Dedifferentiated amniotic fluid mesenchymal stem cell (primary cell): ENCODE results near the gene TLR8.

ENCODE experiments used
- DNase-seq: peaks from one replicate; pipeline ENCODE4 v3.0.0-alpha.2; 2016; ENCODE audit errors: extremely low spot score

TLR8 gene

DNA sequence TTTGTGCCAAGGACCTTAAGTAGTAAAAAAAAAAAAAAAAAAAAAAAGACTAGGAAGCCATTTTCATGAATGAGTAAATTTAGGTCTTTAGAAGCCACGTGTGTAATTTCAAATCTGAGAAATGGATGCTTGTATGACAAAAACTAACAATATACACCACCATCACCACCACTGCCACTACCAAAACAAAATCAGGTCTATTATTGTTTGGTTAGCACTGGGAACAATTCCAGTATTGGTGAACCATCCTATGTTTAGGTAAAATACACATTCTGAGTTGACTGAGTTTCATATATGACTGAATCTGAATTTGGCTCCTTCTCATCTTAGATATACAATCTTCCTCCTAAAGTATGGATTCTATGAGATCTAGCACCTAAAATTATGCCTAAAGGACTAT is 59.7 kb downstream of the TLR8 start:
- no peak for DNase-seq

DNA sequence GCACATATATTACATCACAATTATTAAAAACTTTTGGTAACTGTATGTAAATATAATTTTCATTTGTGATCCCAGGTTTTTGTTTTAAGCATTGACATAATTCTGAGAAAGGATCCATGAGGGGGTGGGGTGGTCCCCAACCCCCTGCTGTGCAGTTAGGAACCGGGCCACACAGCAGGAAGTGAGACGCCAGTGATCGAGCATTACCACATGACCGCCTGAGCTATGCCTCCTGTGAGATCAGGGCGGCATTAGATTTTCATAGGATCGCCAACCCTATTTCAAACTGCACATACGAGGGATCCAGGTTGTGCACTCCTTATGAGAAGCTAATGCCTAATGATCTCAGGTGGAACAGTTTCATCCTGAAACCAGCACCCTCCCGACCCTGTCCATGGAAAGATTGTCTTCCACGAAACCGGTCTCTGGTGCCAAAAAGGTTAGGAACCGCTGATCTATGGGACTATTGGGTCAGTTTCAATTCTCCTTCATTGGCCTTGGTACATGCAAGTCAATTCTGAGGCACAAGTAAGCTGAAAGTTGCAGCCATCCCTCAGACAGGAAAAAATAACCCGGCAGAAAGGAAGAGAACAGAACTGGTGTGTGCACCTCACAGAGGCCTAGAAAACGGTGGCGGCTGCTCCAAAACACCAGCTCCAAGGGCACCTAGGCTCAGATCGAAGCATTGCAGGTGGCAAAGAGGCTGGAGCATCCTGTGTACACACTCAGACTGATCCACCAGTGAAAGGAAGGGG is 61.5 kb downstream of the TLR8 start:
- DNase-seq = no peak

DNA sequence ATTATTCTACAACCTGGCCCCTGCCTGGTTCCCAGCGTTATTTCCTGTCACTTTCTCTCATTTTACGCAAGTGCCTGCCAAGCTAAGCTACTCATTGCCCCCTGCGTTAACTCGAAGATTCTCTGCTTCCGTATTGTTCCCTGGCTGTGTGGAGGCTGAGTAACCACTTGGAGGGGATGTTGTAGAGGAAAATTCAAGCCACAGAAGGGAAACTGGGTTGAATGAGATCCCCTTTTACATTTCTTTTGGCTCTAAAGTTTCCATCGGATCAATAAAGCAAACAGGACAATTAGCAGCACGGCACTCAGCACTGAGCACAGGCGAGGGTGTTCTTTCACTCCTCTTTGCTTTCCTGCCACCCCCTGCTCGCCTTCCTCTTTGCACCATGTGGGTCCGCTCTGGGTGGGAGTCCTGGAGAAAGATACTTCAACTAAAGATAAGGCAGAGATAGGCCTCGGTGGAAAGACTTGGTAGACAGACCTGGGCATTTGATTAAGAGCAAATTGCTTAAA is 64.3 kb downstream of the TLR8 start:
- no peak for DNase-seq

DNA sequence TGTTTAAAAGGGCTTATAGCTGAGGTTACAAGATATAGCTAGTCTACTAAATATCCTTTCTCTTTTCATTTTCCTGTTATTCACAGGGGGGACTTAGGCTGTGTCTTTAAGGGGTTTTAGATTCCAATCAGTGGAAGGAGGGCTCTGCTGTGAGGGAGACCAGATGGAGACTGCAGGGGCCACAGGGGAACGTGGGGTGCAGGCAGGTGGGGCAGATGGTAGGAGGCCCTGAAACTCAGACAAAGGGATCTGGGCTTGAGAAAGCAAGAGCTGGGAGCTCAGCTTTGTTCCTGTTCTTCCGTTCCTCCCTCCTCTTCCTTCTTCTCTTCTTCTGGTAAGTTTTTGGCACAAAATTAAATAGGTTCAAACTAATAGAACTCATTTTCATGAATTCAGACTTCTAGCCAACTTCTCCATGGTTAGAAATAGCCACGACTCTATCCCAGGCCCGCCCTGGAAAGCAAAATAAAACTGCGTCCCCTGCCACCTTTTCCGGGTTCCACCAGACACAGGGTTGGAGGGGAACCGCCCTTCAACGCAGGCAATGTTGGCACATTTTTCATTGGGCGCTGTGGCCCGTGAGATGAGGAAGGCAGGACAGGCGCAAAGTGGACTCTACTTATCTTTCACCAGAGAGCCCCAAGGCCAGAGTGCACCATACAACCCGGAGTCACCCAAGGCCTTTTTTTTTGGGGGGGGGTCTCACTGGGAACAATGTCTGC is 65.0 kb downstream of the TLR8 start:
- DNase-seq = no peak

DNA sequence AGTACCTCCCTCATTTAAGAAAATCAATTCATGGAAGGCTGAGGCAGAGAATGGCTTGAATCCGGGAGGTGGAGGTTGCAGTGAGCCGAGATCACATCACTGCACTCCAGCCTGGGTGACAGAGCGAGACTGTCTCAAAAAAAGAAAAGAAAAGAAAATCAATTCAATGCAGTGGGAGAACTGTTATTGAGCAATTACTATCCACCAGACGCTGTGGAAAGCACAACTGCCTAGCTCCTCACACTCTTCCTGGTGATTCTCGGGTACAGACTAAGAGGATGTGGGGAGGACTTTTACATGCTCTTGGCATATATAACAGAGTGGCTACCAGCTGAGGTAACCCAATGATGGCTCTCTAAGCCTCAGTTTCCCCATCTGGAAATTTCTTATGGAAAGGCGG is 65.8 kb downstream of the TLR8 start:
- no peak for DNase-seq
